HG03066 (cell line): Measurements from ENCODE around the gene OR10P1.
"Not testable (repeated sequence)": the region's sequence is repeated elsewhere in the genome, so short reads cannot be mapped to it uniquely, and the experiment has no call there.

Source experiments
- ATAC-seq: cut with Tn5 transposase; IDR thresholded peaks from one replicate; pipeline ENCODE4 v1.9.1; 2021; ENCODE audit warnings: low read depth; ENCODE audit not compliant: unreplicated experiment

The OR10P1 gene

GRCh38 chr12:55650620-55651298 is 14.1 kb downstream of the OR10P1 start:
- ATAC-seq: not testable (repeated sequence)

DNA sequence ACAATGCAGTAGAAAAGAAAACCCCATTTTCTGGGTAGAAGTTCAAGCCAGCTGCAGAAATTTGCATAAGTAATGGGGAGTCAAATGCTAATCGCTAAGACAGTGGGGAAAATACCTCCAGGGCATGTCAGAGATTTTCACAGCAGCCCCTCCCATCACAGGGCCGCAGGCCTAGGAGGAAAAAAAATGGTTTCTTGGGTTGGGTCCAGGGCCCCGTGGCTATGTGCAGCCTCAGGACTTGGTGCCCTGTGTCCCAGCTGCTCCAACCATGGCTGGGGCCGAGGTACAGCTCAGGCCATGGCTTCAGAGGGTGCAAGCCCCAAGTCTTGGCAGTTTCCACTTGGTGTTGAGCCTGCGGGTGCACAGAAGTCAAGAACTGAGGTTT is 14.6 kb downstream of the OR10P1 start:
- ATAC-seq: no peak

GRCh38 chr12:55652352-55652751 is 15.7 kb downstream of the OR10P1 start:
- no peak for ATAC-seq

DNA sequence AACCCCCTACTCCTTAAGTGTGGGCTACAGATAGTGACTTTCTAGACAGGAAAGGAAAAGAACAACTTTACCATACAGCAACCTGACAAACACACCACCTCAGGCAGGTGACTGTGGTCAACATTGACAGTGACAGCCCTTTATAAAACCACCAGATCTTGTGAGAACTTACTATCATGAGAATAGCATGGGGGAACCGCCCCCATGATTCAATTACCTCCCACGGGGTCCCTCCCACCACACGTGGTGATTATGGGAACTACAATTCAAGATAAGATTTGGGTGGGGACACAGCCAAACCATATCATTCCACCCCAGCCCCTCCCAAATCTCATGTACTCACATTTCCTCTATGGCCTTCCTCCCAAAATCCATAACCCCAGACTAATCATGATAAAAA is 16.3 kb downstream of the OR10P1 start:
- no peak for ATAC-seq

- no peak for ATAC-seq
These were observed 18.0 kb downstream of the OR10P1 start for GRCh38 chr12:55654511-55655214.

DNA sequence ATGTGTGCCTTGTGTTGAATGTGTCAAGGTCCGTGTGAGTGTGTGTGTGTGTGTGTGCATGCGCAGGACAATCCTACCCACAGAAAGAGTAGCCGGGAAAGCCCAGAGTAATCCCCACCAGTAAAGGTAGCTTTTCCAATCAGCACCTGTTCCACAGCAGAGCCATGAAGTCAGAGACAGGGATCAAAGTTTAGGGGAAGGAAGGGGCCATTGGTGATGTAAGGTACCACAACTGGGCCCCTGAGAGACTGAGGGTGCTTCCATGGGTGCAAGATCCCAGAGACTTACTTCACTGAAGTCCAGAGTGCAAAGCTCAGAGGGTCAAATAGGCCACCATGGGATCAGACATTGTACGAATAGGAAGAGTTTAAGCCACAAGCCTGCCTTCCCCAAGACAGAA is 20.5 kb downstream of the OR10P1 start:
- no peak for ATAC-seq

DNA sequence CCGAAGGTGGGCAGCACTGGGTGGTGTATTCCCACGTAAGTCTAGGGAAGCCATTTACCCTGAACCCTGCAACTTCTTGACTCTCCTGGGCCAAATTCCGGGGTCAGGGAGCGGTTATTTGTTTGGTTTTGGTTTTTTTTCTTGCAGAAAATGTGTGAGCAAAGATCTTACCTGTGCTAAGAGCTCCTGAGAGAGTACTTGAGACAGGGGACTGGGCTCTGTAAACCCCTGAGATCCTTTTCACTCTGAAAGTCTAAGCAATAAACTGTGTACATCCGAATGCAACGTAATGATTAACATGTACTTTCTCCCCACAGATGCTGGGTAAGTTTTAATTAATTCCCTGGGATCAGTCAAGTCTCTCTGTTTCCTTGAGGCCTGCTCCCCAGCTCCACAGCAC is 21.5 kb downstream of the OR10P1 start:
- ATAC-seq: no peak

- ATAC-seq: no peak
These were observed 22.1 kb downstream of the OR10P1 start for GRCh38 chr12:55658635-55659391.

GRCh38 chr12:55659486-55660385 is 23.0 kb downstream of the OR10P1 start:
- ATAC-seq: no peak

GRCh38 chr12:55663391-55663790 is 26.7 kb downstream of the OR10P1 start:
- no peak for ATAC-seq

DNA sequence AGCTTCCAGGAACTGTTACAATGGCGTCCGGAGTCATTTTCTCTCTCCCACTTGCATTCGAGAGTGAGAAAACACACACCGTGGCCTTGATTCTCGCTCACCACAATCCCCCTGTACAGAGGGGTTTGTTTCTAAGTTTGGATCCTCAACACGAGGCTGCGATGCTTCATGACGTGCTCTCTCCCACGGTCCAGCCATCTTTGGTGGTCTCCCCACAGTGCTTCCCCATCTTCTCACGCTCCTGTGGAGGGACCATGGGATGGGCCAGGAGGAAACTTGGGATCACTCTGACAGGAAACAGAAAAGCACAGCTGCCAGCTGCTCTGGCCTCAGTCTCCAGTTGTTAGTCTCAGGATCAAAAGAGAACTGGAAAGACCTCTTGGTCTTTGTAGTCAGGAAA is 28.1 kb downstream of the OR10P1 start:
- ATAC-seq: no peak

DNA sequence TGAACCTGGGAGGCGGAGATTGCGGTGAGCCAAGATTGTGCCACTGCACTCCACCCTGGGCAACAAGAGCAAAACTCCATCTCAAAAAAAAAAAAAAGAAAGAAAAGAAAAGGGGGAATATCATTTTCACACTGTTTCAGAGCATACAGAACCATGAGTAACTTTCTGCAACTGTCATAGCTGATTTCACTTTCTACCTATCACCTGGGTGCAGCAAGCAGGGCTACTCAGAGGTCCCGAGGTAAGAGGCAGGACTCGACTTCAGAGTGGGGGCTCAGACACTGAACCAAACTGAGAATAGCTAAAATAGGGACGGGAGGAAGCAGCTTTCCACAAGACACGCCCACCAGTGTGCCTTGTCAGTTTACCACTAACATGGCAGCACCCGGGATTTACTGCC is 29.8 kb downstream of the OR10P1 start:
- ATAC-seq: no peak

GRCh38 chr12:55670276-55670675 is 33.6 kb downstream of the OR10P1 start:
- ATAC-seq: no peak

- ATAC-seq: no peak
These were observed 35.1 kb downstream of the OR10P1 start for GRCh38 chr12:55671746-55672145.

DNA sequence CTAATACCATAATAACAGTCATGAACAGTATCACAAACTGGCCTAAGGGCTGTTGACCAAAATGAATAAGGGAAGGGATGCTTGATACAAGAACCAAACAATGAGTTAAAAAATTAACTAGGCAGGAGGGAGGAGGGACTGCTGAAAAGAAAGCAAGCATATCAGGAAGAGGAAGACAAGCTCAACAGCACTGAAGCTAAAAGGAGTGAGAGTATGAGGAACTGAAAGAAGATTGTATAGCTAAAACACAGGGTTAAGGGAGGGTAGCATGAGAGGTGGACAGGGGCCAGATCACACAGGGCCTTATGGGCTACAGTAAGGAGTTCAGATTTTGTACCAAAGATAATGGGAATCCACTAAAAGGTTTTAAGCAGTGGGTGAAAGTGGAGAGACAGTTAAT is 36.9 kb downstream of the OR10P1 start:
- ATAC-seq: peak; percentile 98

- ATAC-seq: no peak
These were observed 39.0 kb downstream of the OR10P1 start for GRCh38 chr12:55675666-55676065.

GRCh38 chr12:55676707-55677106 is 40.0 kb downstream of the OR10P1 start:
- ATAC-seq: no peak

GRCh38 chr12:55679691-55680090 is 43.0 kb downstream of the OR10P1 start:
- ATAC-seq: no peak

- ATAC-seq: no peak
These were observed 44.7 kb downstream of the OR10P1 start for GRCh38 chr12:55681142-55682077.
